Measurements from ENCODE around the gene TOMM70.

- TF ChIP-seq CTCF (optimal IDR thresholded peaks at IDR 0.05 in 1 of 3, IDR thresholded peaks at IDR 0.05 in 1 of 3, conservative IDR thresholded peaks at IDR 0.05 in 1 of 3; ENCODE audit: extremely low read depth in 1 of 3, insufficient read depth in 2 of 3, low read length in 3 of 3), result no peak
- TF ChIP-seq EZH2 (IDR thresholded peaks at IDR 0.05; ENCODE audit: low read length), result no peak
These were observed 769 bp upstream of the TOMM70 start for GRCh38 chr3:100401674-100402041.
